Endodermal cell (in vitro differentiated cells): ENCODE results near the gene CXCR4. TPM values are rescaled to one million over a fixed set of nuclear protein-coding genes. Genes with fewer than 3 reads are reported as not detected.

Experiments used
- DNase-seq: peaks from one replicate; pipeline ENCODE4 v3.0.0-alpha.2; 2017
- H3K27ac ChIP-seq: 2 replicates; pipeline ENCODE4 v1.5.1; 2013; ENCODE audit warnings: mild to moderate bottlenecking, low read depth, low read length, moderate library complexity
- H3K27me3 ChIP-seq: 2 replicates; pipeline ENCODE4 v1.6.1; 2013; ENCODE audit warnings: mild to moderate bottlenecking, low read length, moderate library complexity; ENCODE audit not compliant: insufficient read depth, control insufficient read depth, poor library complexity, severe bottlenecking
- H3K36me3 ChIP-seq: 2 replicates; pipeline ENCODE4 v1.7.0; 2013; ENCODE audit warnings: mild to moderate bottlenecking, low read length, moderate library complexity; ENCODE audit not compliant: control insufficient read depth, insufficient read depth
- H3K4me1 ChIP-seq: one replicate; pipeline ENCODE4 v1.7.0; 2013; ENCODE audit warnings: low read length; ENCODE audit not compliant: control insufficient read depth, insufficient read depth
- H3K4me3 ChIP-seq: 2 replicates; pipeline ENCODE4 v1.5.1; 2013; ENCODE audit warnings: mild to moderate bottlenecking, low read length, moderate library complexity
- H3K9ac ChIP-seq: 2 replicates; pipeline ENCODE4 v1.6.1; 2013; ENCODE audit warnings: mild to moderate bottlenecking, low read length, moderate library complexity; ENCODE audit not compliant: poor library complexity, severe bottlenecking; ENCODE audit errors: extremely low read depth
- H3K9me3 ChIP-seq: 2 replicates; pipeline ENCODE4 v1.6.1; 2013; ENCODE audit warnings: mild to moderate bottlenecking, low read length, moderate library complexity; ENCODE audit not compliant: control insufficient read depth
- H3K27ac Mint-ChIP-seq: 2 replicates; pipeline ENCODE4 v1.8.0; 2020; ENCODE audit warnings: mixed read lengths
- H3K27me3 Mint-ChIP-seq: 2 replicates; pipeline ENCODE4 v1.8.0; 2021; ENCODE audit warnings: mild to moderate bottlenecking, mixed read lengths; ENCODE audit not compliant: insufficient read depth
- H3K36me3 Mint-ChIP-seq: 2 replicates; pipeline ENCODE4 v1.8.0; 2020; ENCODE audit warnings: low read depth, mixed read lengths
- H3K4me1 Mint-ChIP-seq: 2 replicates; pipeline ENCODE4 v1.8.0; 2020; ENCODE audit warnings: mixed read lengths
- H3K4me3 Mint-ChIP-seq: 2 replicates; pipeline ENCODE4 v1.8.0; 2020; ENCODE audit warnings: mild to moderate bottlenecking, moderate library complexity, mixed read lengths
- H3K9me3 Mint-ChIP-seq: 2 replicates; pipeline ENCODE4 v1.8.0; 2020; ENCODE audit warnings: mild to moderate bottlenecking, mixed read lengths
- WGBS, 2 experiments: methylation state at CpG; one replicate each; pipeline versions ENCODE4 v1.1.5 to v1.1.7; 2013; ENCODE audit warnings: missing lambda C conversion rate in 2 of 2, mixed read lengths in 1 of 2; ENCODE audit not compliant: insufficient coverage in 1 of 2, insufficient read length in 1 of 2; 5-methylcytosine and 5-hydroxymethylcytosine counted together
- total RNA-seq, 2 donors: library from RNA; stranded (reverse); fragmentation: NEBNext Ultra II Directional in 1 of 2; extraction: Animal tissue kit (Norgen Biotek cat#: 25700) in 1 of 2; gene quantifications; 2 replicates in 1 of 2; 3 replicates in 1 of 2; pipeline ENCODE4 v1.2.1, GENCODE V29; 2021
- TF ChIP-seq, protein P1 (sequence below): fragments of 200-600 bp; sonication (generic); conservative IDR thresholded peaks from 2 replicates; pipeline ENCODE4 v1.5.0; 2021; ENCODE audit warnings: antibody characterized with exemption, mild to moderate bottlenecking

CXCR4 gene
- total RNA-seq, 2 donors from 2014 or later, result 287 to 454 TPM

DNA sequence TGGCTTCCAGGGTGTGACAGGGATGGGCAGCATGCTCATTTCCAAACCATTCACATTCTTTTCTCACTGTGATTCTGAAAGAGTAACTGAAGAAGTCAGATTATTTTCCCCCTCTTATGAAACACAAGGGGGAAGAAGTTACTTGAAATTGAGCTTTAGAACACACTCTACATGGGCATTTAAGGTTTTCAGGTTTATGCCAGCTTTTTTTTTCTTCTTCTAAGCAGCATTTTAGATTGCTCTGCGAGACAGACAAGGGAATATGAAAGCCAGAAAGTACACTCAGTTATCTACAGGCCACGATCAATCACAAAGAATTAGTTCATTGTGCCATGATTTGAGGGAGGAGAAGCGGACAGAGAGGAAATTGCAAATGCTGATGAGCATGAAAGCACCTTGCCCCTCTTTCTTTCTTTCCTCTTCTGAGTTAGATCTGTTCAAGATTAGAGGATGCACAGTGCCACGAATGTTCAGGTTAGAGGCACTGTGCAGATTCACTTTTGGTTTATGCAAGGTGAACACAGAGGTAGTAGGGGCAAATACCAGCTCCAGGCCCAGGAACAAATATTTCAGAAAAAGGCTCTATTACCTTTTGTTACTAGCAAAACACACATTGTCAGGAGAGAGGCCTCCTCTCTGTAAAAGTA is 49.2 kb downstream of the CXCR4 start:
- H3K4me1 Mint-ChIP-seq, result peaks cover 6% of the 10 kb centered on the region
- Histone ChIP-seq H3K4me3 (no peak overlapping the region), H3K27me3 (no peaks in the 10 kb centered on the region), H3K27ac (peak overlapping the region; percentile 25), H3K9ac (no peak overlapping the region), H3K4me1 (no peaks in the 10 kb centered on the region), H3K9me3 (peaks cover 34% of the 10 kb centered on the region), H3K36me3 (no peaks in the 10 kb centered on the region)
- H3K4me3 Mint-ChIP-seq, result no peak overlapping the region
- WGBS, 2 experiments, result 88 to 96% methylated on average over 4 of the region's 4 CpGs
- no peaks in the 10 kb centered on the region for H3K27me3 Mint-ChIP-seq
- DNase-seq, result no peak
- TF ChIP-seq, protein P1, sequence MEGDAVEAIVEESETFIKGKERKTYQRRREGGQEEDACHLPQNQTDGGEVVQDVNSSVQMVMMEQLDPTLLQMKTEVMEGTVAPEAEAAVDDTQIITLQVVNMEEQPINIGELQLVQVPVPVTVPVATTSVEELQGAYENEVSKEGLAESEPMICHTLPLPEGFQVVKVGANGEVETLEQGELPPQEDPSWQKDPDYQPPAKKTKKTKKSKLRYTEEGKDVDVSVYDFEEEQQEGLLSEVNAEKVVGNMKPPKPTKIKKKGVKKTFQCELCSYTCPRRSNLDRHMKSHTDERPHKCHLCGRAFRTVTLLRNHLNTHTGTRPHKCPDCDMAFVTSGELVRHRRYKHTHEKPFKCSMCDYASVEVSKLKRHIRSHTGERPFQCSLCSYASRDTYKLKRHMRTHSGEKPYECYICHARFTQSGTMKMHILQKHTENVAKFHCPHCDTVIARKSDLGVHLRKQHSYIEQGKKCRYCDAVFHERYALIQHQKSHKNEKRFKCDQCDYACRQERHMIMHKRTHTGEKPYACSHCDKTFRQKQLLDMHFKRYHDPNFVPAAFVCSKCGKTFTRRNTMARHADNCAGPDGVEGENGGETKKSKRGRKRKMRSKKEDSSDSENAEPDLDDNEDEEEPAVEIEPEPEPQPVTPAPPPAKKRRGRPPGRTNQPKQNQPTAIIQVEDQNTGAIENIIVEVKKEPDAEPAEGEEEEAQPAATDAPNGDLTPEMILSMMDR, result no peak
- H3K36me3 Mint-ChIP-seq, result peaks cover 1% of the 10 kb centered on the region
- peaks cover 31% of the 10 kb centered on the region for H3K9me3 Mint-ChIP-seq
- no peak overlapping the region for H3K27ac Mint-ChIP-seq

DNA sequence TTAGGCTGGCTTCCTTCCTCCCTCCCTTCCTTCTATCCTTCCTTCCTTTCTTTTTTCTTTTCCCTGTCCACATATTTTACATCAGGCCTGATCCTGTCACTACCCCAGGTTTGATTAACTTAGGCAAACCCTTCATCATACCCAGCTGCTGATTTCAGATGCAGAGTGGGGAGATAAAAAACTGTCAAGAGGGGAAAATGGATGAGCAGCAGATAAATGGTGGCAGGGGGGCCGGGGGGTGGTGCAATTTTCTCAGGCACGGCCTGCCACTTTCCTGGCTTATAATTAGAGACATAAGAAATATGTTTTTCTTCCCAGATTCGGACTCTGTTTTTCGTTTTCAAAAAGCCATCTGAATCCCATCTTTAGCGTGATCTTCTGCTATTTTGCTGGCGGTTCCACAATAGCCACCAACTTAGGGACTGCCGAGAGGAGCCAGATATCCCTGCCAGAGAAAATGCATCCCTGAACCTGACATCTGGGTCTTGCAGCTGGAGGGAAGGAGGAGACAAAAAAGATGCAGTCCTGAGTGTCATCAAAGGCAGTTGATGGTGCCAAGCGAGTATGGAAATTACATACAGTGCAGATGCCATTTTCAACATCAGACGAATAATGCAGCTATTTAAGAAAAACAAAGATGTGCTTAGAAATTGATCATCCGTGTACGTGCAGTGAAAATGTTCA is 49.9 kb downstream of the CXCR4 start:
- 90 to 93% methylated on average over 10 to 11 of the region's 11 CpGs for WGBS, 2 experiments
- no peaks in the 10 kb centered on the region for H3K4me1 ChIP-seq
- H3K27me3 ChIP-seq, result no peaks in the 10 kb centered on the region
- no peak for DNase-seq
- H3K9me3 ChIP-seq, result peaks cover 27% of the 10 kb centered on the region
- H3K4me1 Mint-ChIP-seq, result peaks cover 6% of the 10 kb centered on the region
- no peak overlapping the region for H3K9ac ChIP-seq
- no peaks in the 10 kb centered on the region for H3K36me3 ChIP-seq
- H3K36me3 Mint-ChIP-seq, result peaks cover 1% of the 10 kb centered on the region
- TF ChIP-seq, protein P1, result no peak
- no peaks in the 10 kb centered on the region for H3K27me3 Mint-ChIP-seq
- peaks cover 24% of the 10 kb centered on the region for H3K9me3 Mint-ChIP-seq
- H3K27ac ChIP-seq, result peak overlapping the region; percentile 30
- H3K4me3 Mint-ChIP-seq, result no peak overlapping the region
- H3K4me3 ChIP-seq, result no peak overlapping the region
- no peak overlapping the region for H3K27ac Mint-ChIP-seq

DNA sequence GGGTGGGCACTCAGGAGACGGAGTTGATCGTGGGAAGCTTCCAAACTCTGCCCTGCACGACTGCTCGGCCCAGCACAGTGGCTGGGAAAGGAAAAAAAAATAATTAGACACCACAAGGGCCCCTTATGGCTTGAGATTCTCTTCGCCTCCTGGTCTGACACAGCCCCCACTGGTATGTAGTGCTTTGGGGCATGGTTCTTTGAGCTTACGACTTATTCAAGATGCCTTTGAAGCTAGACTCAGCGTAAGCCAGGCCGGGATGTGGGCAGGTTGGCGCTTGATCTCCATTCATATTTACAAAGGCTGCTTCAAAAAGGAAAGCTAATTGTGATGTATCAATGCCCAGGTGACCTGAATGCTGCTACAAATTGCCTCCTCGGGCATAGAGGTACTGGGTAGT is 50.5 kb downstream of the CXCR4 start:
- 77 to 79% methylated on average over 7 to 10 of the region's 10 CpGs for WGBS, 2 experiments
- H3K4me3 Mint-ChIP-seq, result no peak overlapping the region
- H3K27me3 Mint-ChIP-seq, result no peaks in the 10 kb centered on the region
- Histone ChIP-seq H3K4me1 (no peaks in the 10 kb centered on the region), H3K9ac (no peak overlapping the region), H3K9me3 (peaks cover 21% of the 10 kb centered on the region), H3K27me3 (no peaks in the 10 kb centered on the region), H3K36me3 (no peaks in the 10 kb centered on the region), H3K27ac (peak overlapping the region; percentile 28), H3K4me3 (no peak overlapping the region)
- TF ChIP-seq, protein P1, result no peak
- no peak for DNase-seq
- H3K9me3 Mint-ChIP-seq, result peaks cover 18% of the 10 kb centered on the region
- H3K27ac Mint-ChIP-seq, result no peak overlapping the region
- peaks cover 6% of the 10 kb centered on the region for H3K4me1 Mint-ChIP-seq
- peaks cover 1% of the 10 kb centered on the region for H3K36me3 Mint-ChIP-seq
